HS-5 (cell line): ENCODE measurements around the gene CBX2.

Experiments
- DNase-seq: peaks from one replicate; pipeline ENCODE4 v3.0.0-alpha.2; 2012; ENCODE audit warnings: low read depth

The CBX2 gene

GRCh38 chr17:79799538-79800324 lies 21.8 kb downstream of the CBX2 start:
- no peak for DNase-seq

- DNase-seq = no peak
Observed at GRCh38 chr17:79800325-79801155, 22.6 kb downstream of the CBX2 start.

- DNase-seq = no peak
Observed at GRCh38 chr17:79801156-79802038, 23.4 kb downstream of the CBX2 start.

- DNase-seq = no peak
Observed at GRCh38 chr17:79802039-79802735, 24.2 kb downstream of the CBX2 start.

- DNase-seq = no peak
Observed at GRCh38 chr17:79802736-79803420, 24.9 kb downstream of the CBX2 start.

- DNase-seq = no peak
Observed at GRCh38 chr17:79803421-79803996, 25.6 kb downstream of the CBX2 start.

- DNase-seq = no peak
Observed at GRCh38 chr17:79803997-79804855, 26.3 kb downstream of the CBX2 start.

- DNase-seq = no peak
Observed at GRCh38 chr17:79804856-79805696, 27.1 kb downstream of the CBX2 start.

- DNase-seq = no peak
Observed at GRCh38 chr17:79806446-79806760, 28.5 kb downstream of the CBX2 start.

GRCh38 chr17:79806863-79807720 lies 29.1 kb downstream of the CBX2 start:
- DNase-seq = no peak

- no peak for DNase-seq
Observed at GRCh38 chr17:79808763-79809529, 31.0 kb downstream of the CBX2 start.

GRCh38 chr17:79809530-79810129 lies 31.7 kb downstream of the CBX2 start:
- DNase-seq = no peak

GRCh38 chr17:79810130-79811010 lies 32.4 kb downstream of the CBX2 start:
- DNase-seq = no peak

GRCh38 chr17:79811011-79811867 lies 33.3 kb downstream of the CBX2 start:
- no peak for DNase-seq

GRCh38 chr17:79811868-79812352 lies 34.0 kb downstream of the CBX2 start:
- DNase-seq = no peak
